ENCODE measurements around the gene CAV1.

GRCh38 chr7:116560021-116560970, 35.5 kb downstream of the CAV1 start:
- TF ChIP-seq EZH2phosphoT487 (IDR thresholded peaks at IDR 0.05; ENCODE audit: borderline replicate concordance) (no peak), CTCF (conservative IDR thresholded peaks at IDR 0.05; ENCODE audit: low read length) (no peak)
